Liver (tissue), 9 donors: ENCODE results near the gene SEC62. TPM values are rescaled to one million over a fixed set of nuclear protein-coding genes. Genes with fewer than 3 reads are reported as not detected.

Experiments
- DNase-seq: peaks from one replicate; pipeline ENCODE4 v3.0.0-alpha.2; 2017; ENCODE audit warnings: low spot score
- H3K27ac ChIP-seq, 2 donors: one replicate each; pipeline ENCODE4 v1.7.0; 2013; ENCODE audit warnings: inconsistent platforms in 2 of 2, low read length in 2 of 2, control low read depth in 1 of 2, low read depth in 1 of 2, mild to moderate bottlenecking in 1 of 2
- H3K27me3 ChIP-seq, 4 donors: one replicate each; pipeline versions ENCODE4 v1.6.1 to v1.7.0; 2013; ENCODE audit warnings: low read length in 3 of 4, inconsistent platforms in 1 of 4, mild to moderate bottlenecking in 1 of 4, moderate library complexity in 1 of 4; ENCODE audit not compliant: control insufficient read depth in 4 of 4, insufficient read depth in 4 of 4
- H3K36me3 ChIP-seq, 4 donors: one replicate each; pipeline versions ENCODE4 v1.6.1 to v1.7.0; 2013; ENCODE audit warnings: low read length in 3 of 4, mild to moderate bottlenecking in 3 of 4, low read depth in 1 of 4, moderate library complexity in 1 of 4; ENCODE audit not compliant: control insufficient read depth in 4 of 4, insufficient read depth in 3 of 4
- H3K4me1 ChIP-seq, 4 donors: one replicate each; pipeline versions ENCODE4 v1.6.1 to v1.7.0; 2013; ENCODE audit warnings: low read length in 3 of 4, mild to moderate bottlenecking in 3 of 4, moderate library complexity in 1 of 4; ENCODE audit not compliant: control insufficient read depth in 4 of 4, insufficient read depth in 4 of 4
- H3K4me3 ChIP-seq, 3 donors: one replicate each; pipeline versions ENCODE4 v1.6.1 to v1.7.0; 2013; ENCODE audit warnings: low read length in 3 of 3, control low read depth in 1 of 3, low read depth in 1 of 3, mild to moderate bottlenecking in 1 of 3
- H3K9ac ChIP-seq, 2 donors: one replicate each; pipeline ENCODE4 v1.7.0; 2013; ENCODE audit warnings: low read length in 2 of 2, mild to moderate bottlenecking in 2 of 2, moderate library complexity in 2 of 2, control low read depth in 1 of 2, low read depth in 1 of 2
- H3K9me3 ChIP-seq, 4 donors: one replicate each; pipeline versions ENCODE4 v1.6.1 to v1.7.0; 2013; ENCODE audit warnings: low read length in 3 of 4; ENCODE audit not compliant: control insufficient read depth in 4 of 4
- EGR1 ChIP-seq, 2 donors: IDR thresholded peaks; 2 replicates each; pipeline ENCODE4 v1.6.1; 2016 to 2018; ENCODE audit warnings: antibody characterized with exemption in 2 of 2, low read depth in 2 of 2
- FOXA1 ChIP-seq: IDR thresholded peaks from 2 replicates; pipeline ENCODE4 v1.6.1; 2016; ENCODE audit warnings: antibody characterized with exemption
- FOXA2 ChIP-seq: IDR thresholded peaks from 2 replicates; pipeline ENCODE4 v1.6.1; 2016; ENCODE audit warnings: antibody characterized with exemption
- GABPA ChIP-seq, 2 donors: IDR thresholded peaks in 1 of 2; conservative IDR thresholded peaks in 1 of 2; 2 replicates each; pipeline ENCODE4 v1.6.1; 2016; ENCODE audit warnings: antibody characterized with exemption in 2 of 2, mild to moderate bottlenecking in 1 of 2, moderate library complexity in 1 of 2
- HNF4A ChIP-seq, 2 donors: conservative IDR thresholded peaks; 2 replicates each; pipeline ENCODE4 v1.6.1; 2016; ENCODE audit warnings: antibody characterized with exemption in 2 of 2, mild to moderate bottlenecking in 2 of 2
- HNF4G ChIP-seq: IDR thresholded peaks from 2 replicates; pipeline ENCODE4 v1.6.1; 2016; ENCODE audit warnings: antibody characterized with exemption
- JUND ChIP-seq, 2 donors: IDR thresholded peaks; 2 replicates each; pipeline ENCODE4 v1.6.1; 2016; ENCODE audit warnings: antibody characterized with exemption in 2 of 2
- NR2F2 ChIP-seq: IDR thresholded peaks from 2 replicates; pipeline ENCODE4 v1.6.1; 2016; ENCODE audit warnings: antibody characterized with exemption
- RAD21 ChIP-seq, 2 donors: IDR thresholded peaks; 2 replicates each; pipeline ENCODE4 v1.6.1; 2016; ENCODE audit warnings: antibody characterized with exemption in 2 of 2, mild to moderate bottlenecking in 2 of 2
- SP1 ChIP-seq: IDR thresholded peaks from 2 replicates; pipeline ENCODE4 v1.6.1; 2018; ENCODE audit warnings: antibody characterized with exemption, mild to moderate bottlenecking
- TAF1 ChIP-seq: conservative IDR thresholded peaks from 2 replicates; pipeline ENCODE4 v1.6.1; 2016; ENCODE audit warnings: antibody characterized with exemption, mild to moderate bottlenecking
- YY1 ChIP-seq: IDR thresholded peaks from 2 replicates; pipeline ENCODE4 v1.6.1; 2016; ENCODE audit warnings: antibody characterized with exemption, mild to moderate bottlenecking
- WGBS: extraction: QIAGEN DNeasy Blood & Tissue Kit; methylation state at CpG from one replicate; pipeline ENCODE4 v1.1.7; 2013; 5-methylcytosine and 5-hydroxymethylcytosine counted together
- polyA plus RNA-seq, 2 donors: library from polyadenylated mRNA; stranded (reverse) in 1 of 2; unstranded in 1 of 2; fragments of 200-250 nt in 1 of 2; fragments of >200 nt in 1 of 2; fragmentation: Nextera tagmentation in 1 of 2; extraction: Ambion mirVana in 1 of 2; gene quantifications; one replicate each; pipeline versions ENCODE4 v1.2.1 to v1.2.3, GENCODE V29; 2013 to 2015
- total RNA-seq, 2 donors: library from RNA; depleted of rRNA; stranded (reverse); fragments of >200 nt; gene quantifications; one replicate each; pipeline ENCODE4 v1.2.3, GENCODE V29; 2014
- TF ChIP-seq, protein P1 (sequence below): IDR thresholded peaks from 2 replicates; pipeline ENCODE4 v1.6.1; 2016; ENCODE audit warnings: antibody characterized with exemption
- TF ChIP-seq, protein P2 (sequence below): IDR thresholded peaks from 2 replicates; pipeline ENCODE4 v1.6.1; 2016; ENCODE audit warnings: antibody characterized with exemption
- TF ChIP-seq, protein P3 (sequence below): IDR thresholded peaks from 2 replicates; pipeline ENCODE4 v1.6.1; 2016; ENCODE audit warnings: antibody characterized with exemption
- TF ChIP-seq, protein P4 (sequence below): IDR thresholded peaks from 2 replicates; pipeline ENCODE4 v1.6.1; 2016; ENCODE audit warnings: antibody characterized with exemption, mild to moderate bottlenecking
- donor health status: healthy.
- donor health status: healthy.
- donor health status: healthy.
- donor health status: healthy.
- donor health status: healthy.

The SEC62 gene
- total and polyA plus RNA-seq, 4 donors, result 40.1 to 200 (median 63.3) TPM

DNA sequence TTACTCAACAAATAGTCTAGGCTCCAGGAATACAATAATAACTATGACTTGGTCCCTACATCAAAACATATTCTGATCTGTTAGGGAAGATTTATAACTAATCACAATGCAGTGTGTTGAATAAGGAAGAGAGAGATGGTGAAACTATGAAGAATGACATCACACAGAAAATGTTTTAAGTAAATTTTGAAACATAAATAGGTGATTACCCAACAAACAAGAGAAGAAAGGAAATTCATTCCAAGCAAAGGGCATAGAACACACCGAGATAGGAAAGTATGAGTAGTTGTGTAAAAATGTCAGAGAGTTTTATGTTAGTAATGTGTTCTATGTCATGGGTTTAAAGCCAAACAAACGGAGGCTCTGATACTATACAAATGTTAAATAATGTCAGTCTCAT lies 13.4 kb downstream of the SEC62 start (continued):
- TF ChIP-seq, protein P1, sequence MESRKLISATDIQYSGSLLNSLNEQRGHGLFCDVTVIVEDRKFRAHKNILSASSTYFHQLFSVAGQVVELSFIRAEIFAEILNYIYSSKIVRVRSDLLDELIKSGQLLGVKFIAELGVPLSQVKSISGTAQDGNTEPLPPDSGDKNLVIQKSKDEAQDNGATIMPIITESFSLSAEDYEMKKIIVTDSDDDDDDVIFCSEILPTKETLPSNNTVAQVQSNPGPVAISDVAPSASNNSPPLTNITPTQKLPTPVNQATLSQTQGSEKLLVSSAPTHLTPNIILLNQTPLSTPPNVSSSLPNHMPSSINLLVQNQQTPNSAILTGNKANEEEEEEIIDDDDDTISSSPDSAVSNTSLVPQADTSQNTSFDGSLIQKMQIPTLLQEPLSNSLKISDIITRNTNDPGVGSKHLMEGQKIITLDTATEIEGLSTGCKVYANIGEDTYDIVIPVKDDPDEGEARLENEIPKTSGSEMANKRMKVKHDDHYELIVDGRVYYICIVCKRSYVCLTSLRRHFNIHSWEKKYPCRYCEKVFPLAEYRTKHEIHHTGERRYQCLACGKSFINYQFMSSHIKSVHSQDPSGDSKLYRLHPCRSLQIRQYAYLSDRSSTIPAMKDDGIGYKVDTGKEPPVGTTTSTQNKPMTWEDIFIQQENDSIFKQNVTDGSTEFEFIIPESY, result no peak
- TF ChIP-seq YY1, result peak; percentile 19
- TF ChIP-seq GABPA (IDR thresholded peaks at IDR 0.05 in 1 of 2, conservative IDR thresholded peaks at IDR 0.05 in 1 of 2), result no peak
- no peak for TF ChIP-seq RAD21 (IDR thresholded peaks at IDR 0.05)
- no peak for TF ChIP-seq NR2F2
- TF ChIP-seq, protein P2, sequence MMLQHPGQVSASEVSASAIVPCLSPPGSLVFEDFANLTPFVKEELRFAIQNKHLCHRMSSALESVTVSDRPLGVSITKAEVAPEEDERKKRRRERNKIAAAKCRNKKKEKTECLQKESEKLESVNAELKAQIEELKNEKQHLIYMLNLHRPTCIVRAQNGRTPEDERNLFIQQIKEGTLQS, result peak; percentile 74
- TF ChIP-seq SP1, result peak; percentile 51
- no peak for TF ChIP-seq FOXA1

DNA sequence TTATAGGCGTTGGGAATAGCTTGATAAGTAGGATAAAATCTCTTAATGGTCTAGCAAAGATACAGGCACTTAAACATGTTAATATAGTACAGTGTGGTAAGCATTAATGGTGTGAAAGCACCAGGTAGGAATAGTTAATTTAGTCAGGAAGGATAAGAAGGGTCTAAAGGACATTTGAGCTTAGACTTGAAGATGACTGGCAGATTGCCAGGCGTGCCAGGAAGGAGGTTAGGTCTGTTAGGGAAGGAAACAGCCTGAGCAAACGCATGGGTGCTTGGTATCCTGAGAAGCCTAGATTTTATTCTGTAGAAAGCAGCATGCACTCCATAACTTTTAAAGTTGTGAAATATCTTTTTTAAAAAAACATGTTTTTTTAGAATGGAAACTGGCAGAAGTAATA lies 17.7 kb downstream of the SEC62 start:
- Histone ChIP-seq H3K9me3 (no peaks in the 10 kb centered on the region), H3K36me3 (peaks cover 4 to 77% (median 52%) of the 10 kb centered on the region in 4 donors), H3K9ac (no peak overlapping the region), H3K27me3 (no peaks in the 10 kb centered on the region), H3K27ac (no peak overlapping the region), H3K4me1 (peaks cover 0 to 13% (median 2%) of the 10 kb centered on the region in 4 donors), H3K4me3 (no peak overlapping the region)
- no peak for DNase-seq
- 76% methylated on average over 3 of the region's 3 CpGs for WGBS
- TF ChIP-seq JUND (IDR thresholded peaks at IDR 0.05) (no peak), SP1 (no peak), NR2F2 (no peak)

DNA sequence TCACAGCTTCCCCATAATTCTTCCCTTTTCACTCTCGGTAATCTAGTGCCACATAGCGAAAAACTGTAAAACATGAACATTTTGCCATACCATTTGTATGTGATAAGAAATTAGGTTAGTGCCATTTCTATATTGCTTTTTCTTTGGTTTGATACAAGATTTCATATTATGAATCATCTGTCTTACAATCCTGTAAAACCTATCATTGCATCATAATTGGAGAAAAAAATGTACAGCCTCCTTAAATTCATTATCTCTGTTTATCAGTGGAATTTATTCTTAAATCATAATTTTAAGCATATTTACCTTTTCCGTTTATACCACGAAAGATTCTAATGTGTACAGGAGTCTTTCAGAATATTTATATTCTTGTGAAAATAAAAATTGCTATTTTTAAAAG lies 23.8 kb downstream of the SEC62 start:
- TF ChIP-seq, protein P2, result no peak
- TF ChIP-seq YY1 (no peak), EGR1 (IDR thresholded peaks at IDR 0.05; ENCODE audit: low read depth in 2 of 2) (no peak), JUND (IDR thresholded peaks at IDR 0.05) (no peak), FOXA2 (no peak), SP1 (no peak), NR2F2 (no peak), HNF4A (conservative IDR thresholded peaks at IDR 0.05) (no peak), HNF4G (no peak), GABPA (IDR thresholded peaks at IDR 0.05 in 1 of 2, conservative IDR thresholded peaks at IDR 0.05 in 1 of 2) (no peak), TAF1 (no peak)
- TF ChIP-seq, protein P3, sequence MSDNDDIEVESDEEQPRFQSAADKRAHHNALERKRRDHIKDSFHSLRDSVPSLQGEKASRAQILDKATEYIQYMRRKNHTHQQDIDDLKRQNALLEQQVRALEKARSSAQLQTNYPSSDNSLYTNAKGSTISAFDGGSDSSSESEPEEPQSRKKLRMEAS, result no peak
- TF ChIP-seq, protein P1, result no peak
- TF ChIP-seq, protein P4, sequence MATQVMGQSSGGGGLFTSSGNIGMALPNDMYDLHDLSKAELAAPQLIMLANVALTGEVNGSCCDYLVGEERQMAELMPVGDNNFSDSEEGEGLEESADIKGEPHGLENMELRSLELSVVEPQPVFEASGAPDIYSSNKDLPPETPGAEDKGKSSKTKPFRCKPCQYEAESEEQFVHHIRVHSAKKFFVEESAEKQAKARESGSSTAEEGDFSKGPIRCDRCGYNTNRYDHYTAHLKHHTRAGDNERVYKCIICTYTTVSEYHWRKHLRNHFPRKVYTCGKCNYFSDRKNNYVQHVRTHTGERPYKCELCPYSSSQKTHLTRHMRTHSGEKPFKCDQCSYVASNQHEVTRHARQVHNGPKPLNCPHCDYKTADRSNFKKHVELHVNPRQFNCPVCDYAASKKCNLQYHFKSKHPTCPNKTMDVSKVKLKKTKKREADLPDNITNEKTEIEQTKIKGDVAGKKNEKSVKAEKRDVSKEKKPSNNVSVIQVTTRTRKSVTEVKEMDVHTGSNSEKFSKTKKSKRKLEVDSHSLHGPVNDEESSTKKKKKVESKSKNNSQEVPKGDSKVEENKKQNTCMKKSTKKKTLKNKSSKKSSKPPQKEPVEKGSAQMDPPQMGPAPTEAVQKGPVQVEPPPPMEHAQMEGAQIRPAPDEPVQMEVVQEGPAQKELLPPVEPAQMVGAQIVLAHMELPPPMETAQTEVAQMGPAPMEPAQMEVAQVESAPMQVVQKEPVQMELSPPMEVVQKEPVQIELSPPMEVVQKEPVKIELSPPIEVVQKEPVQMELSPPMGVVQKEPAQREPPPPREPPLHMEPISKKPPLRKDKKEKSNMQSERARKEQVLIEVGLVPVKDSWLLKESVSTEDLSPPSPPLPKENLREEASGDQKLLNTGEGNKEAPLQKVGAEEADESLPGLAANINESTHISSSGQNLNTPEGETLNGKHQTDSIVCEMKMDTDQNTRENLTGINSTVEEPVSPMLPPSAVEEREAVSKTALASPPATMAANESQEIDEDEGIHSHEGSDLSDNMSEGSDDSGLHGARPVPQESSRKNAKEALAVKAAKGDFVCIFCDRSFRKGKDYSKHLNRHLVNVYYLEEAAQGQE, result no peak
- H3K36me3 ChIP-seq, result peaks cover 5 to 72% (median 58%) of the 10 kb centered on the region in 4 donors
- H3K4me3 ChIP-seq, result no peak overlapping the region
- H3K27ac ChIP-seq, result no peak overlapping the region
- no peak overlapping the region for H3K9ac ChIP-seq
- H3K9me3 ChIP-seq, result no peaks in the 10 kb centered on the region
- WGBS, result 96% methylated on average over 4 of the region's 4 CpGs
- no peaks in the 10 kb centered on the region for H3K27me3 ChIP-seq
- no peaks in the 10 kb centered on the region for H3K4me1 ChIP-seq
- DNase-seq, result no peak
